AG04450 (cell line): ENCODE measurements around the gene NT5DC3. TPM values are rescaled to one million over a fixed set of nuclear protein-coding genes. Genes with fewer than 3 reads are reported as not detected.

Source experiments
- CTCF ChIA-PET: fragments of 300-600, 350-600 bp; formaldehyde crosslinking; extraction: SDS; loops from one replicate; lab custom pipeline; 2022; ENCODE audit warnings: antibody characterized with exemption, inconsistent platforms; lab: Charles Lee
- POLR2A ChIA-PET: fragments of 350-600 bp; formaldehyde crosslinking; extraction: SDS; loops from one replicate; lab custom pipeline; 2021; ENCODE audit warnings: antibody characterized with exemption, inconsistent platforms; lab: Yijun Ruan, JAX
- DNase-seq: peaks from one replicate; pipeline ENCODE4 v3.0.0-alpha.2; 2011; ENCODE audit warnings: low read depth, low spot score
- H3K27ac ChIP-seq: one replicate; pipeline ENCODE4 v1.5.1; 2012; ENCODE audit warnings: low read depth, low read length, control low read depth
- H3K27me3 ChIP-seq: one replicate; pipeline ENCODE4 v1.6.0; 2012; ENCODE audit warnings: low read length; ENCODE audit not compliant: control insufficient read depth, insufficient read depth
- H3K4me3 ChIP-seq: 2 replicates; pipeline ENCODE4 v1.5.1; 2011; ENCODE audit warnings: mild to moderate bottlenecking, low read depth, low read length, control low read depth
- H3K9me3 ChIP-seq: 2 replicates; pipeline ENCODE4 v1.5.1; 2012; ENCODE audit warnings: low read length; ENCODE audit not compliant: control insufficient read depth, insufficient read depth
- polyA plus RNA-seq: library from polyadenylated mRNA; depleted of rRNA; stranded (reverse); fragments of >200 nt; gene quantifications from 2 replicates; pipeline ENCODE4 v1.2.3, GENCODE V29; 2011
- TF ChIP-seq, protein P1 (sequence below): IDR thresholded peaks from 2 replicates; pipeline ENCODE4 v1.5.1; 2011; ENCODE audit warnings: low read depth, low read length, control low read depth, inconsistent platforms

The NT5DC3 gene
- polyA plus RNA-seq, 1 experiment = 2.8 TPM

DNA sequence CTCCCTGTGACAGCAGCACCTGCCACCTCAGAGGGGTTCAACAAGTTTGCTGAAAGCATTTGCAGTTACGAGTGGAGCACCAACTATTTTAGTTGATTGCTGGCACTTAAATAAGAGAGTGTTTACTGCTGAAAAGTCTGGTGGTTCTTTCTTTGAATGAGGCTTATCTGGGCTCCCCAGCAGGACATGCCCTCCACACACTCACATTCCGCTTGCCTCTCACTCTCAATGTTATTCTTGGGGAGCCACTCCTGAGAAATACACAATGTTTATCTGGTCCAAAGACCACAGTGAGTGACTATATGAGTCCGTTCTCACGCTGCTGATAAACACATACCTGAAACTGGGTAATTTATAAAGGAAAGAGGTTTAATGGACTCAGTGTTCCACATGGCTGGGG, 31.9 kb downstream of the NT5DC3 start:
- CTCF ChIA-PET = no interaction called here

DNA sequence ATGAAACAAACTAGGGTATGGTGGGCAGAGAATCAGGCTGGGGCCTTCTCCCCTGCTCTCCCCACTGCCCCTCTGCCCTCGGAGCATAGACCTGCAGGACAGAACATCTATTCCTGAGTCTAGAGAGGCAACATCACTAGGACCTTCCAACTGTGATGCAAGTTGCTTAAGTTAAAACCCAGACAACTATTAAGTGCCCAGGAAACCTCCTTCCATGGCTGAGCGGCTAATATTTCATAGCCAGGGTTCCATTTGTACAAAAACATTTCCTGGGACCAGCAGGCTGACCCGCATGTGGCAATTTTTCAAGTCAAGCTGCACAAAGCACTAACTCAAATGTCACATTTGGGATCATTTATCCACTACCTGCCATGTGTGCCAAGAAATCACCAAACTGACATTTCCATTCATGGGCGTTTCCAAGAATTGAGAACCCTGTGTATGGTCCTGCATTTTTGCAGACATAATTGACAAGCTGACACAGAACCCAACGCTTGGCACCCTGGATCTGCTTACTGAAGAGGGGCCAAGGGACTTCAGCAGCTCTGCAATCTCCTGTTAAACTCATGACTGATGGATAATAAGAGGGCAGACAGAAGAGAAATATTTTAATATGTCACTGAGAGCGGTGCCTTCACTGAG, 32.7 kb downstream of the NT5DC3 start:
- H3K27me3 ChIP-seq = no peaks in the 10 kb centered on the region
- H3K27ac ChIP-seq = no peak overlapping the region
- CTCF ChIA-PET = no interaction called here
- H3K4me3 ChIP-seq = no peak overlapping the region
- POLR2A ChIA-PET = no interaction called here
- TF ChIP-seq, protein P1, sequence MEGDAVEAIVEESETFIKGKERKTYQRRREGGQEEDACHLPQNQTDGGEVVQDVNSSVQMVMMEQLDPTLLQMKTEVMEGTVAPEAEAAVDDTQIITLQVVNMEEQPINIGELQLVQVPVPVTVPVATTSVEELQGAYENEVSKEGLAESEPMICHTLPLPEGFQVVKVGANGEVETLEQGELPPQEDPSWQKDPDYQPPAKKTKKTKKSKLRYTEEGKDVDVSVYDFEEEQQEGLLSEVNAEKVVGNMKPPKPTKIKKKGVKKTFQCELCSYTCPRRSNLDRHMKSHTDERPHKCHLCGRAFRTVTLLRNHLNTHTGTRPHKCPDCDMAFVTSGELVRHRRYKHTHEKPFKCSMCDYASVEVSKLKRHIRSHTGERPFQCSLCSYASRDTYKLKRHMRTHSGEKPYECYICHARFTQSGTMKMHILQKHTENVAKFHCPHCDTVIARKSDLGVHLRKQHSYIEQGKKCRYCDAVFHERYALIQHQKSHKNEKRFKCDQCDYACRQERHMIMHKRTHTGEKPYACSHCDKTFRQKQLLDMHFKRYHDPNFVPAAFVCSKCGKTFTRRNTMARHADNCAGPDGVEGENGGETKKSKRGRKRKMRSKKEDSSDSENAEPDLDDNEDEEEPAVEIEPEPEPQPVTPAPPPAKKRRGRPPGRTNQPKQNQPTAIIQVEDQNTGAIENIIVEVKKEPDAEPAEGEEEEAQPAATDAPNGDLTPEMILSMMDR = no peak
- DNase-seq = no peak
- no peaks in the 10 kb centered on the region for H3K9me3 ChIP-seq

More for the DNA sequence above, 31.9 kb downstream of the NT5DC3 start:
- DNase-seq = no peak
- Histone ChIP-seq H3K27ac (no peak overlapping the region), H3K9me3 (no peaks in the 10 kb centered on the region), H3K27me3 (no peaks in the 10 kb centered on the region), H3K4me3 (no peak overlapping the region)
- POLR2A ChIA-PET = no interaction called here
- TF ChIP-seq, protein P1 = no peak

DNA sequence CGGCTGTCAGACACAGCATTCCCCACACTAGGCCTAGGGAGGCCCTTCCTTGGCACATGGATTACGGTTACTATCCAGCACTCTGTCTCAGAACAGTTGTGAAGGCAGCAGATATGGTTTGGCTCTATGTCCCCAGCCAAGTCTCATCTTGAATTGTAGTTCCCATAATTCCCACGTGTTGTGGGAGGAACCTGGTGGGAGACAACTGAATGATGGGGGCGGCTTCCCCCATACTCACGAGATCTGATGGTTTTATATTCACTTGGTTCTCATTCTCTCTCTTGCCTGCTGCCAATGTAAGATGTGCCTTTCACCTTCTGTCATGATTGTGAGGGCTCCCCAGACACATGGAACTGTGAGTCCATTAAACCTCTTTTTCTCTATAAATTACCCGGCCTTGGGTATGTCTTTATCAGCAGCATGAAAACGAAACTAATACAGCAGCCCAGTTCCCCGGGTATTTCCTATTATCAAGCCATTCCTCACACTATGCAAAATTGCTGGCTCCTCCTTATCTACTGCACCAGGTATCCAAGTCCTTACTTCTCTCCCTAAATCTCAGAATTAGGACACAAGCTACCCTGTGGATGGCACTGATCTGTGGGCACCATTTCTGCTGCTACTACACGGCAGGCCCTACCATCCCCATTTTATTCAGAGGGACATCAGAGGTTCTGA, 33.3 kb downstream of the NT5DC3 start:
- H3K27ac ChIP-seq = no peak overlapping the region
- CTCF ChIA-PET = interaction anchor here (0.6 kb wide), 1 partner anchor 9 kb away, joined by 3 read pairs; no protein-coding TSS in a partner anchor
- H3K27me3 ChIP-seq = no peaks in the 10 kb centered on the region
- H3K4me3 ChIP-seq = no peak overlapping the region
- POLR2A ChIA-PET = no interaction called here
- DNase-seq = no peak
- no peaks in the 10 kb centered on the region for H3K9me3 ChIP-seq
- TF ChIP-seq, protein P1 = no peak

DNA sequence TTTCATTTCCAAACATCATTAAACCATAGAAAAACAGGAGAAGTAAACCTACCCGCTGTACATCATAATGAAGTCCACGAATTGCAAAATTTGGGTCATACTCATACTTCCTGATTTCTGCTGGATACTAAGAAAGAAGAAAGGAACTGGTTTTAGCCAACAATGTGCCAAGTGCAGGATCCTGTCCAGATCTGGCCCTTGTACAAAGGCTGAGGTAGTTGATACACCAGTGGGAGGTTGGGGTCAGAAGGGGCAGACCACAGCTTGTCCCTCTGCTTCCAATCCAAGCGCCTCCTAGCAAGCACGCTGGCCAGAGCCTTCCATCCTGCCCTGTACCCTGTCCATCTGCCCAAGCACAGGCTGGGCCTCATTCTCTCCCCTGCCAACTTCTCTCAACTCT, 34.2 kb downstream of the NT5DC3 start:
- TF ChIP-seq, protein P1 = no peak
- Histone ChIP-seq H3K4me3 (no peak overlapping the region), H3K27me3 (no peaks in the 10 kb centered on the region), H3K27ac (no peak overlapping the region), H3K9me3 (no peaks in the 10 kb centered on the region)
- ChIA-PET CTCF (interaction anchor here (0.6 kb wide), 2 partner anchors 10 to 63 kb away, joined by 3 read pairs; no protein-coding TSS in a partner anchor), POLR2A (no interaction called here)
- DNase-seq = no peak
